ENCODE data around the gene CEBPZ. TPM values are rescaled to one million over a fixed set of nuclear protein-coding genes. Genes with fewer than 3 reads are reported as not detected.

Gene CEBPZ
- total RNA-seq, 2 experiments from 2014 or later: 92.3 to 102 TPM

- ChIA-PET CTCF (interaction anchor here (1.1 kb wide), 1 partner anchor 12 kb away, joined by 5 read pairs; no protein-coding TSS in a partner anchor), POLR2A (no interaction called here)
- Histone ChIP-seq H3K36me3 (ENCODE audit: insufficient read depth, low read length) (peaks cover 56% of the 10 kb centered on the region), H3K27me3 (ENCODE audit: control insufficient read depth in 1 of 2, insufficient read depth in 2 of 2, low read length in 2 of 2) (no peaks in the 10 kb centered on the region), H3K4me1 (ENCODE audit: insufficient read depth, low read length) (no peaks in the 10 kb centered on the region), H3K4me3 (ENCODE audit: low read length) (no peak overlapping the region), H3K9me3 (ENCODE audit: control insufficient read depth in 1 of 2, insufficient read depth in 1 of 2, low read length in 2 of 2) (no peaks in the 10 kb centered on the region), H3K27ac (ENCODE audit: low read depth in 1 of 2, low read length in 2 of 2) (no peak overlapping the region)
- H3K4me1 Mint-ChIP-seq (ENCODE audit: low read depth): peaks cover 7% of the 10 kb centered on the region
- DNase-seq (no peak), ATAC-seq (ENCODE audit: poor library complexity) (no peak)
- intact Hi-C loops (cut with DNase I, micrococcal nuclease): no loop called here
- peaks cover 78% of the 10 kb centered on the region for H3K36me3 Mint-ChIP-seq (ENCODE audit: low read depth)
- no peaks in the 10 kb centered on the region for H3K9me3 Mint-ChIP-seq
- no peak for TF ChIP-seq CTCF (IDR thresholded peaks at IDR 0.05)
- H3K27ac Mint-ChIP-seq: no peak overlapping the region
- H3K4me3 Mint-ChIP-seq: no peak overlapping the region
- no peaks in the 10 kb centered on the region for H3K27me3 Mint-ChIP-seq
Measured at GRCh38 chr2:37271376-37272067, 40.1 kb upstream of the CEBPZ start.

- no peak overlapping the region for H3K4me3 Mint-ChIP-seq
- ATAC-seq (ENCODE audit: poor library complexity): no peak
- ChIA-PET CTCF (no interaction called here), POLR2A (no interaction called here)
- intact Hi-C loops (cut with DNase I, micrococcal nuclease): no loop called here
- no peaks in the 10 kb centered on the region for H3K9me3 ChIP-seq (ENCODE audit: control insufficient read depth in 1 of 2, insufficient read depth in 1 of 2, low read length in 2 of 2)
- H3K36me3 ChIP-seq (ENCODE audit: insufficient read depth, low read length): peaks cover 48% of the 10 kb centered on the region
- H3K27me3 ChIP-seq (ENCODE audit: control insufficient read depth in 1 of 2, insufficient read depth in 2 of 2, low read length in 2 of 2): no peaks in the 10 kb centered on the region
- no peak overlapping the region for H3K27ac Mint-ChIP-seq
- no peak overlapping the region for H3K27ac ChIP-seq (ENCODE audit: low read depth in 1 of 2, low read length in 2 of 2)
- DNase-seq: no peak
- H3K36me3 Mint-ChIP-seq (ENCODE audit: low read depth): peaks cover 69% of the 10 kb centered on the region
- H3K4me3 ChIP-seq (ENCODE audit: low read length): no peak overlapping the region
- H3K27me3 Mint-ChIP-seq: no peaks in the 10 kb centered on the region
- no peaks in the 10 kb centered on the region for H3K4me1 ChIP-seq (ENCODE audit: insufficient read depth, low read length)
- TF ChIP-seq CTCF (IDR thresholded peaks at IDR 0.05): no peak
- H3K4me1 Mint-ChIP-seq (ENCODE audit: low read depth): peaks cover 7% of the 10 kb centered on the region
- no peaks in the 10 kb centered on the region for H3K9me3 Mint-ChIP-seq
Measured at GRCh38 chr2:37268111-37268510, 36.7 kb upstream of the CEBPZ start.

- intact Hi-C loops (cut with DNase I, micrococcal nuclease): no loop called here
- no peaks in the 10 kb centered on the region for H3K27me3 Mint-ChIP-seq
- Histone ChIP-seq H3K4me3 (ENCODE audit: low read length) (no peak overlapping the region), H3K27me3 (ENCODE audit: control insufficient read depth in 1 of 2, insufficient read depth in 2 of 2, low read length in 2 of 2) (no peaks in the 10 kb centered on the region), H3K27ac (ENCODE audit: low read depth in 1 of 2, low read length in 2 of 2) (no peak overlapping the region), H3K36me3 (ENCODE audit: insufficient read depth, low read length) (peaks cover 46% of the 10 kb centered on the region), H3K4me1 (ENCODE audit: insufficient read depth, low read length) (no peaks in the 10 kb centered on the region), H3K9me3 (ENCODE audit: control insufficient read depth in 1 of 2, insufficient read depth in 1 of 2, low read length in 2 of 2) (no peaks in the 10 kb centered on the region)
- H3K4me3 Mint-ChIP-seq: no peak overlapping the region
- H3K4me1 Mint-ChIP-seq (ENCODE audit: low read depth): peaks cover 7% of the 10 kb centered on the region
- H3K9me3 Mint-ChIP-seq: no peaks in the 10 kb centered on the region
- ATAC-seq (ENCODE audit: poor library complexity) (no peak), DNase-seq (no peak)
- ChIA-PET POLR2A (no interaction called here), CTCF (no interaction called here)
- H3K27ac Mint-ChIP-seq: no peak overlapping the region
- no peak for TF ChIP-seq CTCF (IDR thresholded peaks at IDR 0.05)
- H3K36me3 Mint-ChIP-seq (ENCODE audit: low read depth): peaks cover 70% of the 10 kb centered on the region
Measured at GRCh38 chr2:37267685-37268084, 36.3 kb upstream of the CEBPZ start.
